Effector memory CD8-positive, alpha-beta T cell (primary cell): ENCODE measurements around the gene C1orf159.

Experiments used
- ATAC-seq: fragments of 150-1000 bp; cut with Tn5 transposase; replicated peaks from 2 replicates; pipeline ENCODE4 v1.10.0; 2021; ENCODE audit warnings: mild to moderate bottlenecking, moderate library complexity
- DNase-seq, 3 experiments: peaks; one replicate each; pipeline ENCODE4 v3.0.0; 2021
- H3K27ac Mint-ChIP-seq, 2 donors: one replicate each; pipeline ENCODE4 v1.8.0; 2022; ENCODE audit warnings: mild to moderate bottlenecking in 2 of 2, mixed read lengths in 2 of 2, moderate library complexity in 2 of 2
- H3K27me3 Mint-ChIP-seq, 2 donors: one replicate each; pipeline ENCODE4 v1.8.0; 2022; ENCODE audit warnings: mixed read lengths in 2 of 2
- H3K36me3 Mint-ChIP-seq: one replicate; pipeline ENCODE4 v1.8.0; 2022; ENCODE audit warnings: mild to moderate bottlenecking, moderate library complexity, mixed read lengths; ENCODE audit not compliant: insufficient read depth
- H3K4me1 Mint-ChIP-seq, 2 donors: one replicate each; pipeline ENCODE4 v1.8.0; 2022; ENCODE audit warnings: low read depth in 2 of 2, mixed read lengths in 2 of 2
- H3K4me3 Mint-ChIP-seq, 2 donors: one replicate each; pipeline ENCODE4 v1.8.0; 2022; ENCODE audit warnings: mild to moderate bottlenecking in 2 of 2, mixed read lengths in 2 of 2, moderate library complexity in 2 of 2
- H3K9me3 Mint-ChIP-seq, 2 donors: one replicate each; pipeline ENCODE4 v1.8.0; 2022; ENCODE audit warnings: mixed read lengths in 2 of 2
- total RNA-seq, 9 experiments: gene quantifications; one replicate each; lab custom pipeline; 2026; lab: John Stamatoyannopoulos, UW

The C1orf159 gene
- total RNA-seq = 12.8 to 37.0 (median 26.2) reads per million in 9 experiments

- Mint-ChIP-seq H3K36me3 (peaks cover 4% of the 10 kb centered on the region), H3K27me3 (peaks cover 0 to 21% of the 10 kb centered on the region in 2 donors), H3K4me1 (peaks cover 9 to 18% of the 10 kb centered on the region in 2 donors), H3K4me3 (peak within 1 kb of the TSS; percentile 87 to 89), H3K27ac (peak within 1 kb of the TSS; percentile 84 to 89), H3K9me3 (no peaks in the 10 kb centered on the region)
- DNase-seq (peak; percentile 96 to 98 (median 98)), ATAC-seq (peak; percentile 93)
Observed at GRCh38 chr1:1115786-1116700, at the start of gene C1orf159. C1orf159 (minus strand) TSS chr1:1116089; CDS start chr1:1091543, 24,546 bp downstream.

GRCh38 chr1:1165485-1165884 is 49.6 kb upstream of the C1orf159 start:
- DNase-seq = no peak
- no peak for ATAC-seq
- no peaks in the 10 kb centered on the region for H3K9me3 Mint-ChIP-seq
- H3K27ac Mint-ChIP-seq = peak overlapping the region in 1 of 2 donors; percentile 35
- H3K4me3 Mint-ChIP-seq = peak overlapping the region in 1 of 2 donors; percentile 5
- peaks cover 2 to 6% of the 10 kb centered on the region in 2 donors for H3K4me1 Mint-ChIP-seq
- no peaks in the 10 kb centered on the region for H3K36me3 Mint-ChIP-seq
- H3K27me3 Mint-ChIP-seq = peaks cover 14 to 19% of the 10 kb centered on the region in 2 donors

- no peaks in the 10 kb centered on the region for H3K36me3 Mint-ChIP-seq
- H3K9me3 Mint-ChIP-seq = no peaks in the 10 kb centered on the region
- no peak overlapping the region for H3K4me3 Mint-ChIP-seq
- peaks cover 2 to 6% of the 10 kb centered on the region in 2 donors for H3K4me1 Mint-ChIP-seq
- DNase-seq (no peak), ATAC-seq (no peak)
- no peak overlapping the region for H3K27ac Mint-ChIP-seq
- peaks cover 8 to 13% of the 10 kb centered on the region in 2 donors for H3K27me3 Mint-ChIP-seq
Observed at GRCh38 chr1:1164701-1165451, 49.0 kb upstream of the C1orf159 start.

GRCh38 chr1:1164361-1164700 is 48.4 kb upstream of the C1orf159 start:
- ATAC-seq (no peak), DNase-seq (no peak)
- no peak overlapping the region for H3K4me3 Mint-ChIP-seq
- H3K36me3 Mint-ChIP-seq = no peaks in the 10 kb centered on the region
- H3K4me1 Mint-ChIP-seq = peaks cover 2 to 6% of the 10 kb centered on the region in 2 donors
- peaks cover 7 to 10% of the 10 kb centered on the region in 2 donors for H3K27me3 Mint-ChIP-seq
- no peak overlapping the region for H3K27ac Mint-ChIP-seq
- H3K9me3 Mint-ChIP-seq = no peaks in the 10 kb centered on the region

- Mint-ChIP-seq H3K27me3 (peaks cover 7 to 10% of the 10 kb centered on the region in 2 donors), H3K27ac (no peak overlapping the region), H3K36me3 (no peaks in the 10 kb centered on the region), H3K4me3 (no peak overlapping the region), H3K4me1 (peaks cover 2 to 6% of the 10 kb centered on the region in 2 donors), H3K9me3 (no peaks in the 10 kb centered on the region)
- no peak for DNase-seq
- no peak for ATAC-seq
Observed at GRCh38 chr1:1163538-1164070, 47.7 kb upstream of the C1orf159 start.

GRCh38 chr1:1162597-1163537 is 47.0 kb upstream of the C1orf159 start:
- Mint-ChIP-seq H3K4me3 (no peak overlapping the region), H3K27ac (no peak overlapping the region), H3K36me3 (no peaks in the 10 kb centered on the region), H3K4me1 (peaks cover 2 to 6% of the 10 kb centered on the region in 2 donors), H3K27me3 (peaks cover 7 to 10% of the 10 kb centered on the region in 2 donors), H3K9me3 (no peaks in the 10 kb centered on the region)
- DNase-seq (no peak), ATAC-seq (no peak)

GRCh38 chr1:1161683-1162079 is 45.8 kb upstream of the C1orf159 start:
- ATAC-seq = no peak
- no peak overlapping the region for H3K4me3 Mint-ChIP-seq
- no peak for DNase-seq
- H3K36me3 Mint-ChIP-seq = peaks cover under 1% of the 10 kb centered on the region
- no peak overlapping the region for H3K27ac Mint-ChIP-seq
- peaks cover 5 to 6% of the 10 kb centered on the region in 2 donors for H3K4me1 Mint-ChIP-seq
- H3K27me3 Mint-ChIP-seq = peaks cover 7 to 10% of the 10 kb centered on the region in 2 donors
- no peaks in the 10 kb centered on the region for H3K9me3 Mint-ChIP-seq

GRCh38 chr1:1161078-1161682 is 45.3 kb upstream of the C1orf159 start:
- Mint-ChIP-seq H3K27ac (no peak overlapping the region), H3K4me1 (peaks cover 5 to 6% of the 10 kb centered on the region in 2 donors), H3K36me3 (peaks cover 5% of the 10 kb centered on the region)

GRCh38 chr1:1160281-1160930 is 44.5 kb upstream of the C1orf159 start:
- no peak overlapping the region for H3K27ac Mint-ChIP-seq
- H3K9me3 Mint-ChIP-seq = no peaks in the 10 kb centered on the region
- peaks cover 5% of the 10 kb centered on the region for H3K36me3 Mint-ChIP-seq
- no peak overlapping the region for H3K4me3 Mint-ChIP-seq
- ATAC-seq (no peak), DNase-seq (no peak)
- H3K4me1 Mint-ChIP-seq = peaks cover under 1 to 2% of the 10 kb centered on the region in 2 donors
- H3K27me3 Mint-ChIP-seq = peaks cover 1 to 3% of the 10 kb centered on the region in 2 donors

More at GRCh38 chr1:1161078-1161682, 45.3 kb upstream of the C1orf159 start:
- DNase-seq = no peak
- H3K4me3 Mint-ChIP-seq = no peak overlapping the region
- H3K27me3 Mint-ChIP-seq = peaks cover 7 to 10% of the 10 kb centered on the region in 2 donors
- H3K9me3 Mint-ChIP-seq = no peaks in the 10 kb centered on the region
- no peak for ATAC-seq

- peak; percentile 78 for ATAC-seq
- peaks cover 9% of the 10 kb centered on the region for H3K36me3 Mint-ChIP-seq
- peak in 2 of 3 experiments; percentile 23 to 40 for DNase-seq
- H3K27ac Mint-ChIP-seq = peak overlapping the region; percentile 46 to 68
- H3K4me1 Mint-ChIP-seq = peaks cover 2 to 4% of the 10 kb centered on the region in 2 donors
- H3K9me3 Mint-ChIP-seq = peaks cover 7 to 13% of the 10 kb centered on the region in 2 donors
- H3K27me3 Mint-ChIP-seq = no peaks in the 10 kb centered on the region
- peak overlapping the region; percentile 78 to 79 for H3K4me3 Mint-ChIP-seq
Observed at GRCh38 chr1:1157914-1158710, 42.2 kb upstream of the C1orf159 start.

GRCh38 chr1:1157426-1157913 is 41.6 kb upstream of the C1orf159 start:
- peaks cover 11 to 19% of the 10 kb centered on the region in 2 donors for H3K9me3 Mint-ChIP-seq
- DNase-seq (peak; percentile 23 to 53 (median 34)), ATAC-seq (peak; percentile 70)
- H3K27ac Mint-ChIP-seq = peak overlapping the region; percentile 46 to 68
- H3K4me1 Mint-ChIP-seq = peaks cover 2 to 5% of the 10 kb centered on the region in 2 donors
- H3K36me3 Mint-ChIP-seq = peaks cover 9% of the 10 kb centered on the region
- H3K4me3 Mint-ChIP-seq = peak overlapping the region; percentile 78 to 79
- no peaks in the 10 kb centered on the region for H3K27me3 Mint-ChIP-seq
